Measurements from ENCODE around the gene MRPL33. TPM values are rescaled to one million over a fixed set of nuclear protein-coding genes. Genes with fewer than 3 reads are reported as not detected.
"Not testable (repeated sequence)": the region's sequence is repeated elsewhere in the genome, so short reads cannot be mapped to it uniquely, and the experiment has no call there.

The MRPL33 gene
- total RNA-seq, 8 experiments from 2014 or later = 152 to 352 (median 169) TPM

GRCh38 chr2:27746325-27746724, 25.2 kb upstream of the MRPL33 start:
- no peak overlapping the region for H3K4me3 ChIP-seq
- ATAC-seq (replicated peaks in 6 of 8) = no peak
- no peak overlapping the region for H3K27ac ChIP-seq
- 0 to 100% (median 72%) methylated on average over 1 to 2 of the region's 2 CpGs; no CpG with 5 or more reads in 3 of the 10 experiments for WGBS, 10 experiments
- in situ Hi-C loops (cut with MboI; ENCODE audit: low pct_unique_long_range_greater_than_20kb in 2 of 9, low sequenced_read_pairs in 9 of 9, unreplicated experiment in 9 of 9) = loop anchor here in 1 of 9 experiments (25.0 kb wide), 1 partner anchor 666 kb away; no protein-coding TSS in a partner anchor
- no peaks in the 10 kb centered on the region for H3K4me1 ChIP-seq (replicated peaks in 1 of 2)

GRCh38 chr2:27747827-27748352, 23.6 kb upstream of the MRPL33 start:
- whole genome bisulfite sequencing, 10 experiments = 56 to 92% (median 81%) methylated on average over 2 to 6 of the region's 6 CpGs
- Histone ChIP-seq H3K27ac (no peak overlapping the region), H3K4me1 (replicated peaks in 1 of 2) (peaks cover 0 to 9% of the 10 kb centered on the region in 2 donors), H3K4me3 (no peak overlapping the region)
- in situ Hi-C loops (cut with MboI; ENCODE audit: low pct_unique_long_range_greater_than_20kb in 2 of 9, low sequenced_read_pairs in 9 of 9, unreplicated experiment in 9 of 9) = loop anchor here in 1 of 9 experiments (25.0 kb wide), 1 partner anchor 664 kb away; no protein-coding TSS in a partner anchor
- no peak for ATAC-seq (replicated peaks in 6 of 8)

- ATAC-seq (replicated peaks in 6 of 8); H3K4me3 ChIP-seq; H3K4me1 ChIP-seq (replicated peaks in 1 of 2); H3K27ac ChIP-seq: not testable (repeated sequence)
- WGBS, 10 experiments = 0 to 90% (median 77%) methylated on average over 1 to 2 of the region's 2 CpGs; no CpG with 5 or more reads in 1 of the 10 experiments
- in situ Hi-C loops (cut with MboI; ENCODE audit: low pct_unique_long_range_greater_than_20kb in 2 of 9, low sequenced_read_pairs in 9 of 9, unreplicated experiment in 9 of 9) = loop anchor here in 1 of 9 experiments (25.0 kb wide), 1 partner anchor 663 kb away; no protein-coding TSS in a partner anchor
These were observed 22.5 kb upstream of the MRPL33 start for GRCh38 chr2:27748803-27749554.

- WGBS, 10 experiments = 40 to 100% (median 82%) methylated on average over 1 to 4 of the region's 6 CpGs; no CpG with 5 or more reads in 2 of the 10 experiments
- ATAC-seq (replicated peaks in 6 of 8) = no peak
- in situ Hi-C loops (cut with MboI; ENCODE audit: low pct_unique_long_range_greater_than_20kb in 2 of 9, low sequenced_read_pairs in 9 of 9, unreplicated experiment in 9 of 9) = loop anchor here in 1 of 9 experiments (25.0 kb wide), 1 partner anchor 686 kb away; no protein-coding TSS in a partner anchor
- H3K27ac ChIP-seq = no peak overlapping the region
- peaks cover 0 to 9% of the 10 kb centered on the region in 2 donors for H3K4me1 ChIP-seq (replicated peaks in 1 of 2)
- H3K4me3 ChIP-seq = no peak overlapping the region
These were observed 20.1 kb upstream of the MRPL33 start for GRCh38 chr2:27751377-27751776.

- H3K27ac ChIP-seq = peak overlapping the region in 1 of 2 donors; percentile 42
- ATAC-seq (replicated peaks in 6 of 8) = peak in 6 of 8 experiments; percentile 13 to 83 (median 49)
- in situ Hi-C loops (cut with MboI; ENCODE audit: low pct_unique_long_range_greater_than_20kb in 2 of 9, low sequenced_read_pairs in 9 of 9, unreplicated experiment in 9 of 9) = loop anchor here in 1 of 9 experiments (25.0 kb wide), 1 partner anchor 685 kb away; no protein-coding TSS in a partner anchor
- peak overlapping the region in 2 of 5 donors; percentile 14 to 18 for H3K4me3 ChIP-seq
- peaks cover 5 to 12% of the 10 kb centered on the region in 2 donors for H3K4me1 ChIP-seq (replicated peaks in 1 of 2)
- WGBS, 10 experiments = 37 to 100% (median 67%) methylated on average over 3 to 8 of the region's 16 CpGs; no CpG with 5 or more reads in 4 of the 10 experiments
These were observed 18.8 kb upstream of the MRPL33 start for GRCh38 chr2:27752551-27753237.

- no peak overlapping the region for H3K27ac ChIP-seq
- no peak overlapping the region for H3K4me3 ChIP-seq
- WGBS, 10 experiments = 0 to 46% (median 20%) methylated on average over 1 to 4 of the region's 4 CpGs; no CpG with 5 or more reads in 3 of the 10 experiments
- peak; percentile 51 to 98 (median 78) for ATAC-seq (replicated peaks in 6 of 8)
- H3K4me1 ChIP-seq (replicated peaks in 1 of 2) = peaks cover 5 to 12% of the 10 kb centered on the region in 2 donors
- in situ Hi-C loops (cut with MboI; ENCODE audit: low pct_unique_long_range_greater_than_20kb in 2 of 9, low sequenced_read_pairs in 9 of 9, unreplicated experiment in 9 of 9) = loop anchor here in 1 of 9 experiments (25.0 kb wide), 1 partner anchor 683 kb away; no protein-coding TSS in a partner anchor
These were observed 17.4 kb upstream of the MRPL33 start for GRCh38 chr2:27754138-27754588.

- in situ Hi-C loops (cut with MboI; ENCODE audit: low pct_unique_long_range_greater_than_20kb in 2 of 9, low sequenced_read_pairs in 9 of 9, unreplicated experiment in 9 of 9) = loop anchor here in 1 of 9 experiments (25.0 kb wide), 1 partner anchor 682 kb away; no protein-coding TSS in a partner anchor
- H3K4me3 ChIP-seq = no peak overlapping the region
- WGBS, 10 experiments = 77 to 100% (median 79%) methylated on average over 1 to 3 of the region's 5 CpGs; no CpG with 5 or more reads in 6 of the 10 experiments
- ATAC-seq (replicated peaks in 6 of 8) = no peak
- no peak overlapping the region for H3K27ac ChIP-seq
- H3K4me1 ChIP-seq (replicated peaks in 1 of 2) = peaks cover 5 to 12% of the 10 kb centered on the region in 2 donors
These were observed 16.7 kb upstream of the MRPL33 start for GRCh38 chr2:27754831-27755230.

- in situ Hi-C loops (cut with MboI; ENCODE audit: low pct_unique_long_range_greater_than_20kb in 2 of 9, low sequenced_read_pairs in 9 of 9, unreplicated experiment in 9 of 9) = loop anchor here in 1 of 9 experiments (25.0 kb wide), 1 partner anchor 681 kb away; no protein-coding TSS in a partner anchor
- Histone ChIP-seq H3K27ac (no peak overlapping the region), H3K4me1 (replicated peaks in 1 of 2) (peaks cover 5 to 12% of the 10 kb centered on the region in 2 donors), H3K4me3 (no peak overlapping the region)
- ATAC-seq (replicated peaks in 6 of 8) = no peak
- 20 to 100% (median 53%) methylated on average over 1 to 2 of the region's 3 CpGs; no CpG with 5 or more reads in 6 of the 10 experiments for WGBS, 10 experiments
These were observed 15.4 kb upstream of the MRPL33 start for GRCh38 chr2:27756091-27756490.

- Histone ChIP-seq H3K4me3 (no peak overlapping the region), H3K27ac (peak overlapping the region in 1 of 2 donors; percentile 41), H3K4me1 (replicated peaks in 1 of 2) (peaks cover 5 to 12% of the 10 kb centered on the region in 2 donors)
- in situ Hi-C loops (cut with MboI; ENCODE audit: low pct_unique_long_range_greater_than_20kb in 2 of 9, low sequenced_read_pairs in 9 of 9, unreplicated experiment in 9 of 9) = loop anchor here in 1 of 9 experiments (25.0 kb wide), 1 partner anchor 680 kb away; no protein-coding TSS in a partner anchor
- ATAC-seq (replicated peaks in 6 of 8) = peak in 3 of 8 experiments; percentile 21 to 74 (median 65)
- 66 to 100% (median 86%) methylated on average over 1 to 5 of the region's 8 CpGs; no CpG with 5 or more reads in 4 of the 10 experiments for WGBS, 10 experiments
These were observed 14.7 kb upstream of the MRPL33 start for GRCh38 chr2:27756544-27757498.

- Histone ChIP-seq H3K4me1 (replicated peaks in 1 of 2) (no peaks in the 10 kb centered on the region), H3K27ac (no peak overlapping the region), H3K4me3 (no peak overlapping the region)
- in situ Hi-C loops (cut with MboI; ENCODE audit: low pct_unique_long_range_greater_than_20kb in 2 of 9, low sequenced_read_pairs in 9 of 9, unreplicated experiment in 9 of 9) = loop anchor here in 1 of 9 experiments (25.0 kb wide), 1 partner anchor 674 kb away; no protein-coding TSS in a partner anchor
- WGBS, 10 experiments = 20 to 100% (median 77%) methylated on average over 1 to 3 of the region's 3 CpGs; no CpG with 5 or more reads in 4 of the 10 experiments
- no peak for ATAC-seq (replicated peaks in 6 of 8)
These were observed 8.3 kb upstream of the MRPL33 start for GRCh38 chr2:27762951-27763906.
